K562 (cell line): ENCODE measurements around the gene AGAP3. TPM values are rescaled to one million over a fixed set of nuclear protein-coding genes. Genes with fewer than 3 reads are reported as not detected.

Experiments
- ATAC-seq: fragments of 200-7000 bp; cut with Tn5 transposase; 3 replicates; pipeline ENCODE4 v1.9.1; 2020; ENCODE audit warnings: moderate library complexity
- BruUV-seq: library from RNA; stranded (reverse); fragments of 400-500 nt; replicated peaks from 2 replicates; lab custom pipeline; 2021; lab: Mats Ljungman, UMichigan
- CTCF ChIA-PET: fragments of 300-600 bp; formaldehyde crosslinking; extraction: SDS; loops from one replicate; lab custom pipeline; 2021; ENCODE audit warnings: low intra/inter-chr PET ratio; lab: Yijun Ruan, JAX
- POLR2A ChIA-PET: fragments of 300-600, 350-650 bp; sonication (Branson Sonifier 250); formaldehyde crosslinking; extraction: SDS; loops from one replicate; lab custom pipeline; 2021; ENCODE audit warnings: antibody characterized with exemption, inconsistent platforms; lab: Yijun Ruan, JAX
- DNase-seq, 4 experiments: peaks; one replicate each; pipeline versions ENCODE4 v3.0.0 to v3.0.0-alpha.2; 2011 to 2018; ENCODE audit warnings: low spot score in 3 of 4, mixed read lengths in 3 of 4; ENCODE audit errors: extremely low read depth in 1 of 4
- FAIRE-seq: peaks from 2 replicates; lab custom pipeline; 2011; peaks lifted over from hg19 to GRCh38; lab: Jason Lieb, UNC
- H2AFZ ChIP-seq: 2 replicates; pipeline ENCODE4 v1.6.0; 2011; ENCODE audit warnings: low read depth, low read length, control low read depth, inconsistent platforms
- H3K27ac ChIP-seq: fragments of 200-600 bp; 3 replicates; pipeline ENCODE4 v1.8.0; 2011; ENCODE audit warnings: low read depth, mild to moderate bottlenecking, control low read depth, inconsistent platforms, low read length, moderate library complexity, mixed read lengths; ENCODE audit errors: extremely low read depth
- H3K27me3 ChIP-seq, 2 experiments: fragments of 300-600 bp in 1 of 2; 2 replicates in 1 of 2; 3 replicates in 1 of 2; pipeline versions ENCODE4 v1.6.0 to v1.8.0; 2011; ENCODE audit warnings: inconsistent platforms in 2 of 2, low read length in 2 of 2, mild to moderate bottlenecking in 1 of 2, mixed read lengths in 1 of 2, moderate library complexity in 1 of 2; ENCODE audit not compliant: control insufficient read depth in 2 of 2, insufficient read depth in 2 of 2
- H3K36me3 ChIP-seq: fragments of 300-600 bp; 3 replicates; pipeline ENCODE4 v1.8.0; 2011; ENCODE audit warnings: mild to moderate bottlenecking, low read length, inconsistent platforms; ENCODE audit not compliant: control insufficient read depth, insufficient read depth
- H3K4me1 ChIP-seq, 2 experiments: fragments of 200-600 bp in 1 of 2; replicated peaks in 1 of 2; 2 replicates in 1 of 2; 3 replicates in 1 of 2; pipeline versions ENCODE4 v1.5.1 to v1.8.0; 2011; ENCODE audit warnings: inconsistent platforms in 2 of 2, low read length in 2 of 2, mild to moderate bottlenecking in 1 of 2, mixed read lengths in 1 of 2, moderate library complexity in 1 of 2; ENCODE audit not compliant: control insufficient read depth in 2 of 2, insufficient read depth in 2 of 2
- H3K4me2 ChIP-seq: 2 replicates; pipeline ENCODE4 v1.6.1; 2011; ENCODE audit warnings: low read length, control low read depth, inconsistent platforms, mixed read lengths; ENCODE audit not compliant: insufficient read depth
- H3K4me3 ChIP-seq: fragments of 200-600 bp; sonication (generic), shearing (Covaris generic); 2 replicates; pipeline ENCODE4 v1.5.1; 2016; ENCODE audit warnings: control low read depth, inconsistent platforms
- H3K79me2 ChIP-seq: fragments of 200-600 bp; 3 replicates; pipeline ENCODE4 v1.8.0; 2011; ENCODE audit warnings: low read length, inconsistent platforms; ENCODE audit not compliant: control insufficient read depth, insufficient read depth
- H3K9ac ChIP-seq, 2 experiments: 2 replicates each; pipeline versions ENCODE4 v1.6.0 to v1.6.1; 2011; ENCODE audit warnings: low read depth in 2 of 2, low read length in 2 of 2, control low read depth in 1 of 2, inconsistent platforms in 1 of 2, mild to moderate bottlenecking in 1 of 2, mixed read lengths in 1 of 2; ENCODE audit not compliant: insufficient read depth in 1 of 2
- H3K9me1 ChIP-seq: one replicate; pipeline ENCODE4 v1.6.0; 2011; ENCODE audit warnings: inconsistent platforms, mild to moderate bottlenecking, low read length, moderate library complexity; ENCODE audit not compliant: control insufficient read depth, insufficient read depth
- H3K9me3 ChIP-seq: replicated peaks from 2 replicates; pipeline ENCODE4 v1.5.1; 2011; ENCODE audit warnings: low read depth, low read length, inconsistent platforms; ENCODE audit not compliant: control insufficient read depth, insufficient read depth
- H4K20me1 ChIP-seq: replicated peaks from 2 replicates; pipeline ENCODE4 v1.6.1; 2011; ENCODE audit warnings: low read length, inconsistent platforms, mixed read lengths; ENCODE audit not compliant: control insufficient read depth, insufficient read depth
- HNRNPH1 ChIP-seq: fragments of 200-400 bp; formaldehyde crosslinking; optimal IDR thresholded peaks from 2 replicates; pipeline ENCODE3; 2017; ENCODE audit warnings: low read depth, mild to moderate bottlenecking, low read length, moderate library complexity
- NR1H2 ChIP-seq: sonication (generic); formaldehyde crosslinking; IDR thresholded peaks from 2 replicates; pipeline ENCODE4 v1.4.0; 2020; ENCODE audit warnings: mild to moderate bottlenecking, missing genetic modification reagents
- RHOXF2B ChIP-seq: fragments of 250-450 bp; sonication (Bioruptor Pico); conservative IDR thresholded peaks from 2 replicates; pipeline ENCODE4 v1.5.1; 2021
- SAFB ChIP-seq: fragments of 200-400 bp; formaldehyde crosslinking; IDR thresholded peaks from 2 replicates; pipeline ENCODE4 v1.6.1; 2017; ENCODE audit warnings: low read depth, low read length, borderline replicate concordance
- ZNF146 ChIP-seq: IDR thresholded peaks from one replicate; pipeline ENCODE4 v1.6.1; 2018; ENCODE audit warnings: missing compliant biosample characterization; ENCODE audit not compliant: unreplicated experiment
- WGBS: fragments of 100-300 bp; shearing (Covaris generic); methylation state at CpG from one replicate; pipeline ENCODE4 v1.1.6; 2016; ENCODE audit warnings: low coverage, mixed read lengths; ENCODE audit not compliant: insufficient coverage; ENCODE audit errors: missing lambda C conversion rate; 5-methylcytosine and 5-hydroxymethylcytosine counted together
- in situ Hi-C: fragments of 300-500 bp; cut with MboI; formaldehyde crosslinking; loops from 4 replicates; pipeline ENCODE4 v1.15.0; 2018; ENCODE audit warnings: inconsistent platforms, mixed read lengths
- intact Hi-C: fragments of 100-400 bp; cut with micrococcal nuclease; formaldehyde crosslinking; loops from 2 replicates; pipeline ENCODE4 v1.14.2; 2022
- polyA plus RNA-seq, 8 experiments: library from polyadenylated mRNA; depleted of rRNA in 4 of 8; stranded (reverse) in 5 of 8; unstranded in 3 of 8; fragments of >200 nt; fragmentation: Nextera tagmentation in 2 of 8; fragmentation: Illumina TruSeq in 1 of 8; extraction: Ambion mirVana in 2 of 8; extraction: Trizol in 1 of 8; gene quantifications; 2 replicates each; pipeline versions ENCODE4 v1.2.1 to v1.2.3, GENCODE V29; 2011 to 2014; ENCODE audit warnings: inconsistent platforms in 1 of 8, missing spikeins in 1 of 8
- total RNA-seq, 7 experiments: library from RNA; depleted of rRNA in 6 of 7; stranded (reverse); fragments of >200 nt in 6 of 7; fragmentation: Illumina TruSeq in 2 of 7; extraction: Trizol in 2 of 7; gene quantifications; 2 replicates each; pipeline versions ENCODE4 v1.2.1 to v1.2.3, GENCODE V29; 2011 to 2021; ENCODE audit warnings: low replicate concordance in 1 of 7
- TF ChIP-seq, protein P1 (sequence below): sonication (generic); formaldehyde crosslinking; IDR thresholded peaks from 2 replicates; pipeline ENCODE4 v1.8.0; 2022; ENCODE audit warnings: mild to moderate bottlenecking, missing genetic modification reagents, borderline replicate concordance
- TF ChIP-seq, protein P2 (sequence below): fragments of 200-800 bp; sonication (Bioruptor generic); IDR thresholded peaks from 2 replicates; pipeline ENCODE4 v1.6.1; 2017; ENCODE audit warnings: missing genetic modification characterization, missing compliant biosample characterization
- TF ChIP-seq, protein P3 (sequence below): fragments of 450-650 bp; conservative IDR thresholded peaks from 2 replicates; pipeline ENCODE4 v1.6.1; 2016; ENCODE audit warnings: missing genetic modification characterization, low read depth, mild to moderate bottlenecking, control low read depth, missing compliant biosample characterization

Gene AGAP3
- total and polyA plus RNA-seq, 9 of the 15 experiments (the other 6 are each of a cell fraction or from before 2014, with no cell fraction given): 3.4 to 208 (median 62.2) TPM

DNA sequence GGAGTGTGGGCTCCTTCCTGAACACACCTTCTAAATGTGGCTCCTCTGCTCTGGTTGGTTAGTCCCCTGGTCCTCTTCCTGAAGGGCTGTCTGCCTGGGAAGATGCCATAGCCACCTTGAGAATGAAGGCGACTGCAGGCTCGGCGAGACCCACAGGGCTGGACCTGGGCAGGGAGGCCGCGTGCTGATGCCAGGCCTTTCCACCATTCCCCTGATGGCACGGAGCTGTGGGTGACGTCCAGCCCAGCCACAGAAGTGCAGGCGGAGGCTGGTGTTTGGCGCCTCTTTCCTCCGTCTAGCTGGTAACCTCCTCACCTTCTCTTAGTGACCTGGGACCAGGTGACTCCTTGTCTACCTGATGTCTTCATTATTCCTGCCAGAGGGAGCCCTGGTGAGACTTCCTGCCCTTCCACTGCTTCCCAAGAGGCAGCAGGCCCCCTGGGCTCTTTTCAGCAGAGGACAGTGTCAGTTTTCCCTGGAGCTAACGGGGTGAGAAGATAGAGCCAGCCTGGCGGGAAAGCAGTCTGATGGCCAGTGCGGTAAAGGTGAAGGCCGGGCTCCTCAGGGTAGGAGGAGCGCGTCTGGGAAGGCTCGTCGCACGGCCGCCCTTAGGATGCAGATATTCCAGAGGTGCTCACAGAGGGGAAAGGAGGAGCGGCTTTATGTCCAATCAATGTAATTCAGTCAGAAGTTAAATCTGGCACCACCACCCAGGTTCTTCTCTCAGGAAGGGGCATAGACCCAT, 46.4 kb downstream of the AGAP3 start:
- TF ChIP-seq, protein P1, sequence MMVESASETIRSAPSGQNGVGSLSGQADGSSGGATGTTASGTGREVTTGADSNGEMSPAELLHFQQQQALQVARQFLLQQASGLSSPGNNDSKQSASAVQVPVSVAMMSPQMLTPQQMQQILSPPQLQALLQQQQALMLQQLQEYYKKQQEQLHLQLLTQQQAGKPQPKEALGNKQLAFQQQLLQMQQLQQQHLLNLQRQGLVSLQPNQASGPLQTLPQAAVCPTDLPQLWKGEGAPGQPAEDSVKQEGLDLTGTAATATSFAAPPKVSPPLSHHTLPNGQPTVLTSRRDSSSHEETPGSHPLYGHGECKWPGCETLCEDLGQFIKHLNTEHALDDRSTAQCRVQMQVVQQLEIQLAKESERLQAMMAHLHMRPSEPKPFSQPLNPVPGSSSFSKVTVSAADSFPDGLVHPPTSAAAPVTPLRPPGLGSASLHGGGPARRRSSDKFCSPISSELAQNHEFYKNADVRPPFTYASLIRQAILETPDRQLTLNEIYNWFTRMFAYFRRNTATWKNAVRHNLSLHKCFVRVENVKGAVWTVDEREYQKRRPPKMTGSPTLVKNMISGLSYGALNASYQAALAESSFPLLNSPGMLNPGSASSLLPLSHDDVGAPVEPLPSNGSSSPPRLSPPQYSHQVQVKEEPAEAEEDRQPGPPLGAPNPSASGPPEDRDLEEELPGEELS (CRISPR knock-in tag): no peak
- TF ChIP-seq HNRNPH1: no peak
- TF ChIP-seq, protein P2, sequence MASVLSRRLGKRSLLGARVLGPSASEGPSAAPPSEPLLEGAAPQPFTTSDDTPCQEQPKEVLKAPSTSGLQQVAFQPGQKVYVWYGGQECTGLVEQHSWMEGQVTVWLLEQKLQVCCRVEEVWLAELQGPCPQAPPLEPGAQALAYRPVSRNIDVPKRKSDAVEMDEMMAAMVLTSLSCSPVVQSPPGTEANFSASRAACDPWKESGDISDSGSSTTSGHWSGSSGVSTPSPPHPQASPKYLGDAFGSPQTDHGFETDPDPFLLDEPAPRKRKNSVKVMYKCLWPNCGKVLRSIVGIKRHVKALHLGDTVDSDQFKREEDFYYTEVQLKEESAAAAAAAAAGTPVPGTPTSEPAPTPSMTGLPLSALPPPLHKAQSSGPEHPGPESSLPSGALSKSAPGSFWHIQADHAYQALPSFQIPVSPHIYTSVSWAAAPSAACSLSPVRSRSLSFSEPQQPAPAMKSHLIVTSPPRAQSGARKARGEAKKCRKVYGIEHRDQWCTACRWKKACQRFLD (CRISPR knock-in tag): no peak
- TF ChIP-seq ZNF146: no peak
- TF ChIP-seq SAFB: no peak
- TF ChIP-seq RHOXF2B (CRISPR knock-in tag): no peak
- no peak for TF ChIP-seq NR1H2 (CRISPR knock-in tag)
- TF ChIP-seq, protein P3, sequence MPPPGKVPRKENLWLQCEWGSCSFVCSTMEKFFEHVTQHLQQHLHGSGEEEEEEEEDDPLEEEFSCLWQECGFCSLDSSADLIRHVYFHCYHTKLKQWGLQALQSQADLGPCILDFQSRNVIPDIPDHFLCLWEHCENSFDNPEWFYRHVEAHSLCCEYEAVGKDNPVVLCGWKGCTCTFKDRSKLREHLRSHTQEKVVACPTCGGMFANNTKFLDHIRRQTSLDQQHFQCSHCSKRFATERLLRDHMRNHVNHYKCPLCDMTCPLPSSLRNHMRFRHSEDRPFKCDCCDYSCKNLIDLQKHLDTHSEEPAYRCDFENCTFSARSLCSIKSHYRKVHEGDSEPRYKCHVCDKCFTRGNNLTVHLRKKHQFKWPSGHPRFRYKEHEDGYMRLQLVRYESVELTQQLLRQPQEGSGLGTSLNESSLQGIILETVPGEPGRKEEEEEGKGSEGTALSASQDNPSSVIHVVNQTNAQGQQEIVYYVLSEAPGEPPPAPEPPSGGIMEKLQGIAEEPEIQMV (tag): no peak
- Histone ChIP-seq H3K36me3 (peaks cover 98% of the 10 kb centered on the region; the same call in 2 of the 3 replicates), H4K20me1 (peaks cover 4% of the 10 kb centered on the region), H3K9me1 (no peaks in the 10 kb centered on the region), H3K27me3 (no peaks in the 10 kb centered on the region; a peak in 1 of 5 replicates), H2AFZ (no peak overlapping the region), H3K4me2 (no peak overlapping the region), H3K9ac (no peak overlapping the region), H3K4me1 (peaks cover 0 to 21% of the 10 kb centered on the region in 2 experiments; a peak in 1 of 5 replicates), H3K27ac (no peak overlapping the region), H3K9me3 (no peaks in the 10 kb centered on the region), H3K4me3 (no peak overlapping the region), H3K79me2 (no peaks in the 10 kb centered on the region)
- ChIA-PET POLR2A (interaction anchor here (0.6 to 1.4 kb wide), 2 partner anchors 9 to 15 kb away, joined by 3 read pairs; no protein-coding TSS in a partner anchor), CTCF (interaction anchor here (0.6 kb wide), 1 partner anchor 11 kb away, joined by 3 read pairs; no protein-coding TSS in a partner anchor)
- in situ Hi-C loops (no loop called here), intact Hi-C loops (no loop called here)
- no peak for FAIRE-seq
- no peak for ATAC-seq
- DNase-seq: no peak
- no TSS peak for BruUV-seq
- 92% methylated on average over 21 of the region's 21 CpGs for WGBS
